Testis (tissue), 3 donors: Measurements from ENCODE around the gene VWC2. TPM values are rescaled to one million over a fixed set of nuclear protein-coding genes. Genes with fewer than 3 reads are reported as not detected.
A peak's percentile ranks its signal among the peaks of the same experiment; 100 is the strongest.

ENCODE experiments used
- DNase-seq: peaks from one replicate; pipeline ENCODE4 v3.0.0-alpha.2; 2019
- H3K27ac ChIP-seq, 2 donors: fragments of 200-600 bp; sonication (generic); one replicate each; pipeline ENCODE4 v1.5.1; 2019
- H3K27me3 ChIP-seq: fragments of 200-600 bp; sonication (generic); one replicate; pipeline ENCODE4 v1.5.1; 2019
- H3K36me3 ChIP-seq: fragments of 200-600 bp; sonication (generic); one replicate; pipeline ENCODE4 v1.5.1; 2017; ENCODE audit warnings: low read depth; ENCODE audit errors: missing control alignments
- H3K4me1 ChIP-seq: fragments of 200-600 bp; sonication (generic); one replicate; pipeline ENCODE4 v1.5.1; 2019
- H3K4me3 ChIP-seq, 2 donors: fragments of 200-600 bp; sonication (generic); one replicate each; pipeline ENCODE4 v1.5.1; 2017 to 2019
- H3K9me3 ChIP-seq: fragments of 200-600 bp; sonication (generic); one replicate; pipeline ENCODE4 v1.5.1; 2017
- CTCF ChIP-seq, 3 experiments: fragments of 450-650 bp in 2 of 3; fragments of 200-600 bp in 1 of 3; sonication (generic) in 1 of 3; IDR thresholded peaks; one replicate each; pipeline ENCODE4 v1.5.1; 2016 to 2019; ENCODE audit warnings: antibody characterized with exemption in 3 of 3, mild to moderate bottlenecking in 2 of 3, moderate library complexity in 1 of 3
- POLR2A ChIP-seq: fragments of 450-650 bp; IDR thresholded peaks from one replicate; pipeline ENCODE4 v1.6.1; 2017; ENCODE audit warnings: antibody characterized with exemption, mild to moderate bottlenecking, moderate library complexity
- WGBS, 2 donors: methylation state at CpG; one replicate each; pipeline ENCODE4 v1.1.5; 2018; 5-methylcytosine and 5-hydroxymethylcytosine counted together
- intact Hi-C: fragments of 100-400 bp; cut with DNase I; formaldehyde crosslinking; loops from one replicate; pipeline ENCODE4 v1.15.1; 2023; ENCODE audit warnings: low total_unique reads
- polyA plus RNA-seq: library from polyadenylated mRNA; stranded (reverse); fragments of 350-450 nt; fragmentation: Illumina TruSeq; extraction: RNeasy Lipid Tissue Mini Kit (QIAGEN cat#74804); gene quantifications from one replicate; pipeline ENCODE4 v1.2.3, GENCODE V29; 2014; ENCODE audit warnings: low read depth, low replicate concordance; ENCODE audit not compliant: insufficient read depth
- total RNA-seq, 2 donors: library from RNA; depleted of rRNA; stranded (reverse); fragments of >200 nt; gene quantifications; one replicate each; pipeline ENCODE4 v1.2.3, GENCODE V29; 2016

The VWC2 gene
- total and polyA plus RNA-seq, 3 donors from 2014 or later = 0.08 to 0.31 (median 0.19) TPM

GRCh38 chr7:49770838-49771237 is 2.6 kb upstream of the VWC2 start:
- DNase-seq = no peak
- 86 to 88% methylated on average over 4 of the region's 4 CpGs for WGBS, 2 donors
- intact Hi-C loops = no loop called here
- no peak for TF ChIP-seq POLR2A
- no peak for TF ChIP-seq CTCF (IDR thresholded peaks at IDR 0.05)
- H3K9me3 ChIP-seq = no peaks in the 10 kb centered on the region
- no peak overlapping the region for H3K4me3 ChIP-seq
- H3K4me1 ChIP-seq = no peaks in the 10 kb centered on the region
- no peaks in the 10 kb centered on the region for H3K36me3 ChIP-seq
- H3K27ac ChIP-seq = no peak overlapping the region
- H3K27me3 ChIP-seq = no peaks in the 10 kb centered on the region

GRCh38 chr7:49771427-49772176 is 1.8 kb upstream of the VWC2 start:
- Histone ChIP-seq H3K4me1 (no peaks in the 10 kb centered on the region), H3K27ac (no peak overlapping the region), H3K27me3 (no peaks in the 10 kb centered on the region), H3K4me3 (no peak overlapping the region), H3K36me3 (no peaks in the 10 kb centered on the region), H3K9me3 (no peaks in the 10 kb centered on the region)
- no peak for DNase-seq
- TF ChIP-seq POLR2A (no peak), CTCF (IDR thresholded peaks at IDR 0.05) (no peak)
- intact Hi-C loops = no loop called here
- WGBS, 2 donors = 75 to 83% methylated on average over 11 of the region's 11 CpGs

- TF ChIP-seq POLR2A = no peak
- TF ChIP-seq CTCF (IDR thresholded peaks at IDR 0.05) = no peak
- 3 to 4% methylated on average over 11 of the region's 11 CpGs for WGBS, 2 donors
- intact Hi-C loops = no loop called here
Observed at GRCh38 chr7:49772916-49773217, 571 bp upstream of the VWC2 start.

GRCh38 chr7:49773936-49774458 is 559 bp downstream of the VWC2 start:
- intact Hi-C loops = no loop called here
- no peaks in the 10 kb centered on the region for H3K9me3 ChIP-seq
- TF ChIP-seq POLR2A (no peak), CTCF (IDR thresholded peaks at IDR 0.05) (no peak)
- H3K36me3 ChIP-seq = no peaks in the 10 kb centered on the region
- H3K27me3 ChIP-seq = no peaks in the 10 kb centered on the region
- no peak for DNase-seq
- no peaks in the 10 kb centered on the region for H3K4me1 ChIP-seq
- 1% methylated on average over 33 of the region's 56 CpGs; no CpG with 5 or more reads in 1 of the 2 donors for whole genome bisulfite sequencing, 2 donors
- peak overlapping the region; percentile 22 to 56 for H3K4me3 ChIP-seq
- no peak overlapping the region for H3K27ac ChIP-seq

More at GRCh38 chr7:49772916-49773217, 571 bp upstream of the VWC2 start:
- DNase-seq = no peak
- Histone ChIP-seq H3K9me3 (no peaks in the 10 kb centered on the region), H3K36me3 (no peaks in the 10 kb centered on the region), H3K4me3 (peak overlapping the region; percentile 22 to 56), H3K27ac (no peak overlapping the region), H3K4me1 (no peaks in the 10 kb centered on the region), H3K27me3 (no peaks in the 10 kb centered on the region)
